ENCODE measurements around the gene MAN2A2. TPM values are rescaled to one million over a fixed set of nuclear protein-coding genes. Genes with fewer than 3 reads are reported as not detected.
"Not testable (repeated sequence)": the region's sequence is repeated elsewhere in the genome, so short reads cannot be mapped to it uniquely, and the experiment has no call there.

The MAN2A2 gene
- total RNA-seq, 1 donor from 2014 or later: 51.4 TPM

- peak overlapping the region; percentile 78 for H3K4me3 Mint-ChIP-seq (ENCODE audit: unreplicated experiment)
- H3K36me3 Mint-ChIP-seq (ENCODE audit: low read depth): peaks cover under 1% of the 10 kb centered on the region
- no peaks in the 10 kb centered on the region for H3K9me3 Mint-ChIP-seq (ENCODE audit: low read depth)
- H3K27ac Mint-ChIP-seq (ENCODE audit: unreplicated experiment): peak overlapping the region; percentile 95
- TF ChIP-seq, protein P1, sequence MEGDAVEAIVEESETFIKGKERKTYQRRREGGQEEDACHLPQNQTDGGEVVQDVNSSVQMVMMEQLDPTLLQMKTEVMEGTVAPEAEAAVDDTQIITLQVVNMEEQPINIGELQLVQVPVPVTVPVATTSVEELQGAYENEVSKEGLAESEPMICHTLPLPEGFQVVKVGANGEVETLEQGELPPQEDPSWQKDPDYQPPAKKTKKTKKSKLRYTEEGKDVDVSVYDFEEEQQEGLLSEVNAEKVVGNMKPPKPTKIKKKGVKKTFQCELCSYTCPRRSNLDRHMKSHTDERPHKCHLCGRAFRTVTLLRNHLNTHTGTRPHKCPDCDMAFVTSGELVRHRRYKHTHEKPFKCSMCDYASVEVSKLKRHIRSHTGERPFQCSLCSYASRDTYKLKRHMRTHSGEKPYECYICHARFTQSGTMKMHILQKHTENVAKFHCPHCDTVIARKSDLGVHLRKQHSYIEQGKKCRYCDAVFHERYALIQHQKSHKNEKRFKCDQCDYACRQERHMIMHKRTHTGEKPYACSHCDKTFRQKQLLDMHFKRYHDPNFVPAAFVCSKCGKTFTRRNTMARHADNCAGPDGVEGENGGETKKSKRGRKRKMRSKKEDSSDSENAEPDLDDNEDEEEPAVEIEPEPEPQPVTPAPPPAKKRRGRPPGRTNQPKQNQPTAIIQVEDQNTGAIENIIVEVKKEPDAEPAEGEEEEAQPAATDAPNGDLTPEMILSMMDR (IDR thresholded peaks at IDR 0.05): no peak
- DNase-seq (ENCODE audit: low spot score): peak; percentile 83
- no peaks in the 10 kb centered on the region for H3K27me3 Mint-ChIP-seq (ENCODE audit: low read depth)
- peaks cover 56% of the 10 kb centered on the region for H3K4me1 Mint-ChIP-seq (ENCODE audit: low read depth)
Measured at GRCh38 chr15:90871139-90871715, 31.9 kb upstream of the MAN2A2 start.

DNA sequence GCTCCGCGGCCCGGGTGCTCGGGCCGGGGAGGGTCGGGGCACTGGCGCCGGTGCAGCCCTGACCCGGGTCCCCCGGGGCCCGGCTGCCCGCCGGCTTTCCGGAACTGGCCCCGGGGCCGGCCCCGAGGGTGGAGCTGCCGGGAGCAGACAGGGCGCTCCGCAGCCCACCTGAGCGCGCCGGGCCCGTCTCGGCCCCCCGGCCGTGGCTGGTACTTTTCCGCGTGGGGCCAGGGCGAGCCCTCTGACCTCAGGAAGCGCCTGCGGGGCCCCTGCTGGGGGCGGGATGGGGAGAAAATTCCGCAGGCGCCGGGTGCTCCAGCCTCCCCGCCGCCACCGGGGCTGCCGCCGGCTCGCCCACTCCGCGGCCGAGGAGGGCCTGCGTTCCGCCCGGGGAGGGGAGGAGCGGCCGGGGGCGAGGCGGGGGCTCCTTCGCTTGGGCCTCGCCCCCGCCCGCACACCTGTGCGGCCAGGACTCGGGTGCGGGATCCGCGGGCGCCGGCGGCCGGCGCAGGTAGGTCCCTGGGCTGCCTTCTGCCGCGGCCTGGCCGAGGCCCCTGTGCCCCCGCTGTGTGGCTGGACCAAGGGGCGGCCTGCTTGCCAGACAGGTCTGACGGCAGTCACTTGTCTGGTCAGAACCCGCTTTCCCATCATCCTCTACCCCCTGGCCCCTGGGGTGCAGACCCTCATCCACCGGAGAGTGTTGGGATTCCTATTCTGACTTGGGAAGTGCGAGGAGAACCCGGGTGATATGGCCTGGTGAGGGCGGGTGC, 31.2 kb upstream of the MAN2A2 start:
- Mint-ChIP-seq H3K9me3 (ENCODE audit: low read depth) (no peaks in the 10 kb centered on the region), H3K36me3 (ENCODE audit: low read depth) (peaks cover 7% of the 10 kb centered on the region), H3K27me3 (ENCODE audit: low read depth) (no peaks in the 10 kb centered on the region), H3K4me1 (ENCODE audit: low read depth) (peaks cover 56% of the 10 kb centered on the region), H3K4me3 (ENCODE audit: unreplicated experiment) (peak overlapping the region; percentile 77), H3K27ac (ENCODE audit: unreplicated experiment) (peak overlapping the region; percentile 96)
- DNase-seq (ENCODE audit: low spot score): peak; percentile 87
- TF ChIP-seq, protein P1 (IDR thresholded peaks at IDR 0.05): no peak

DNA sequence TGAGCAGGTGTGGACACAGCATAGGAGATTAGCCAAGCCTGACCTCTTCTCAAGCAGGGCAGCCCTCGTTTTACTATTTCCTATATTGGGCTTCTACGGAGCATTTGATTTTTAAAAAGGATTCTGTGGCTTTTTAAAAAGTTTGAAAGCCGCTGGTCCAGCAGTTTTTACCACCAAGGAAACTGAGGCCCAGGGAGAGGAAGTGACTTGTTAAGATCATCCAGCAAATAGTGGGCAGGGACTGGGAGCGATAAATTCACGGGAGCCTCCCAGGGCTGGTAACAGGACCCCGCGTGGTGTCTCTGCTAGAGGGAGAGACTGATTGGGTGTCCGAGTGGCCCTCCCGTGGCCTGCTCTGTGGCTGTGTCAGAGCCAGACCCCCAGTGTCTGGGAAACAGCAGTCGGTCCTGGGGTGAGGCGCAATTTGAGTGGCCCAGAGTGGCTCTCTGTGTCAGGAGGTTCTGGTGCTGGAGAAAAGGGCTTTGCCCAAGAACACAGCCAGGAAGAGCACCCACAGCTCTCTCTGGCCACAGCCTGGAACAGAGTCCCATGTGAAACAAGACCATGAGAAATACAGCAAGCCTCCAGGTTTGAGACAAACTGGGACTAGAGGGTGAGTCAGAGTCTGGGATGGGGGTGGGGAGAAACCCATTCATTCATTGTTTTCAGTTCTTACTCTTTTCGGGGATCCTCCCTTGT, 30.5 kb upstream of the MAN2A2 start:
- H3K36me3 Mint-ChIP-seq (ENCODE audit: low read depth): peaks cover 12% of the 10 kb centered on the region
- TF ChIP-seq, protein P1 (IDR thresholded peaks at IDR 0.05): no peak
- H3K9me3 Mint-ChIP-seq (ENCODE audit: low read depth): no peaks in the 10 kb centered on the region
- H3K4me1 Mint-ChIP-seq (ENCODE audit: low read depth): peaks cover 56% of the 10 kb centered on the region
- H3K27ac Mint-ChIP-seq (ENCODE audit: unreplicated experiment): peak overlapping the region; percentile 96
- peak; percentile 86 for DNase-seq (ENCODE audit: low spot score)
- H3K27me3 Mint-ChIP-seq (ENCODE audit: low read depth): no peaks in the 10 kb centered on the region
- H3K4me3 Mint-ChIP-seq (ENCODE audit: unreplicated experiment): peak overlapping the region; percentile 77

- no peak for DNase-seq (ENCODE audit: low spot score)
- peak overlapping the region; percentile 96 for H3K27ac Mint-ChIP-seq (ENCODE audit: unreplicated experiment)
- H3K9me3 Mint-ChIP-seq (ENCODE audit: low read depth): no peaks in the 10 kb centered on the region
- H3K27me3 Mint-ChIP-seq (ENCODE audit: low read depth): no peaks in the 10 kb centered on the region
- H3K36me3 Mint-ChIP-seq (ENCODE audit: low read depth): peaks cover 16% of the 10 kb centered on the region
- TF ChIP-seq, protein P1 (IDR thresholded peaks at IDR 0.05): peak; percentile 20
- H3K4me1 Mint-ChIP-seq (ENCODE audit: low read depth): peaks cover 48% of the 10 kb centered on the region
- peak overlapping the region; percentile 77 for H3K4me3 Mint-ChIP-seq (ENCODE audit: unreplicated experiment)
Measured at GRCh38 chr15:90873488-90873997, 29.6 kb upstream of the MAN2A2 start.

GRCh38 chr15:90873998-90874605, 29.0 kb upstream of the MAN2A2 start:
- Mint-ChIP-seq H3K27me3 (ENCODE audit: low read depth) (no peaks in the 10 kb centered on the region), H3K9me3 (ENCODE audit: low read depth) (no peaks in the 10 kb centered on the region), H3K4me1 (ENCODE audit: low read depth) (peaks cover 43% of the 10 kb centered on the region), H3K36me3 (ENCODE audit: low read depth) (peaks cover 18% of the 10 kb centered on the region), H3K4me3 (ENCODE audit: unreplicated experiment) (no peak overlapping the region), H3K27ac (ENCODE audit: unreplicated experiment) (peak overlapping the region; percentile 96)
- TF ChIP-seq, protein P1 (IDR thresholded peaks at IDR 0.05): no peak
- DNase-seq (ENCODE audit: low spot score): peak; percentile 74

- DNase-seq (ENCODE audit: low spot score); H3K27me3 Mint-ChIP-seq (ENCODE audit: low read depth); H3K4me3 Mint-ChIP-seq (ENCODE audit: unreplicated experiment); H3K9me3 Mint-ChIP-seq (ENCODE audit: low read depth); H3K27ac Mint-ChIP-seq (ENCODE audit: unreplicated experiment): not testable (repeated sequence)
- H3K36me3 Mint-ChIP-seq (ENCODE audit: low read depth): peaks cover 22% of the 10 kb centered on the region
- peaks cover 34% of the 10 kb centered on the region for H3K4me1 Mint-ChIP-seq (ENCODE audit: low read depth)
Measured at GRCh38 chr15:90874986-90875385, 28.1 kb upstream of the MAN2A2 start.
